Brain microvascular endothelial cell (primary cell): ENCODE results near the gene ARL8B.

ENCODE experiments used
- DNase-seq: peaks from one replicate; pipeline ENCODE4 v3.0.0-alpha.2; 2020
- H3K27ac ChIP-seq: fragments of 250-450 bp; sonication (Bioruptor Pico); 2 replicates; pipeline ENCODE4 v1.5.1; 2020; ENCODE audit warnings: mild to moderate bottlenecking, moderate library complexity
- H3K27me3 ChIP-seq: fragments of 250-450 bp; sonication (Bioruptor Pico); replicated peaks from 2 replicates; pipeline ENCODE4 v1.5.1; 2020; ENCODE audit warnings: mild to moderate bottlenecking
- H3K36me3 ChIP-seq: fragments of 250-450 bp; sonication (Bioruptor Pico); replicated peaks from 2 replicates; pipeline ENCODE4 v1.5.1; 2020; ENCODE audit warnings: mild to moderate bottlenecking
- H3K4me3 ChIP-seq: 2 replicates; pipeline ENCODE4 v1.5.1; 2011; ENCODE audit warnings: low read depth, mild to moderate bottlenecking, control low read depth, low read length, moderate library complexity
- in situ Hi-C: cut with HindIII; loops from 2 replicates; pipeline ENCODE4 v1.10.0; 2017; ENCODE audit warnings: low sequenced_read_pairs, low pct_ligation_motif_present
- TF ChIP-seq, protein P1 (sequence below): IDR thresholded peaks from 2 replicates; pipeline ENCODE4 v1.5.1; 2011; ENCODE audit warnings: low read depth, mild to moderate bottlenecking, moderate library complexity, low read length, control low read depth, inconsistent platforms; ENCODE audit errors: missing control alignments

ARL8B gene

DNA sequence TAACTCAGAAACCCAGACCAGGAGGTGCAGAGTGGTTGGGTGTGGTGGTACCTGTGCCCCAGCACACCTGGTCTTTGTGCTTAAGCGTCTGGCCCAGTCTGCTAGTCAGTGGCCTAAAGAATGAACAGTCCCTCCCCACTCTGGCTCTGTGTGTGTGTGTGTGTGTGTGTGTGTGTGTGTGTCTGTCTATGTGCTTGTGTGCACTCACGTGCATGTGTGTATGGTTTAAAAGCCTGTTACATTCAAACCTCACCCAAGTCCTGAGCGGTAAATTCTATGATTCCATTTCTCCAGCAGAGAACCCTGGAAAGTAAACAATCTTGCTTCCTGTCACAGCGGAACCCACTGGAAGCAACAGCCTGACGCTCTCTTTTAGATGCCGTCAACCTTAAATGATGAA lies 99.6 kb downstream of the ARL8B start:
- Histone ChIP-seq H3K27ac (no peak overlapping the region), H3K4me3 (no peak overlapping the region), H3K27me3 (no peaks in the 10 kb centered on the region), H3K36me3 (peaks cover 9% of the 10 kb centered on the region)
- in situ Hi-C loops, result no loop called here
- TF ChIP-seq, protein P1, sequence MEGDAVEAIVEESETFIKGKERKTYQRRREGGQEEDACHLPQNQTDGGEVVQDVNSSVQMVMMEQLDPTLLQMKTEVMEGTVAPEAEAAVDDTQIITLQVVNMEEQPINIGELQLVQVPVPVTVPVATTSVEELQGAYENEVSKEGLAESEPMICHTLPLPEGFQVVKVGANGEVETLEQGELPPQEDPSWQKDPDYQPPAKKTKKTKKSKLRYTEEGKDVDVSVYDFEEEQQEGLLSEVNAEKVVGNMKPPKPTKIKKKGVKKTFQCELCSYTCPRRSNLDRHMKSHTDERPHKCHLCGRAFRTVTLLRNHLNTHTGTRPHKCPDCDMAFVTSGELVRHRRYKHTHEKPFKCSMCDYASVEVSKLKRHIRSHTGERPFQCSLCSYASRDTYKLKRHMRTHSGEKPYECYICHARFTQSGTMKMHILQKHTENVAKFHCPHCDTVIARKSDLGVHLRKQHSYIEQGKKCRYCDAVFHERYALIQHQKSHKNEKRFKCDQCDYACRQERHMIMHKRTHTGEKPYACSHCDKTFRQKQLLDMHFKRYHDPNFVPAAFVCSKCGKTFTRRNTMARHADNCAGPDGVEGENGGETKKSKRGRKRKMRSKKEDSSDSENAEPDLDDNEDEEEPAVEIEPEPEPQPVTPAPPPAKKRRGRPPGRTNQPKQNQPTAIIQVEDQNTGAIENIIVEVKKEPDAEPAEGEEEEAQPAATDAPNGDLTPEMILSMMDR, result no peak
- DNase-seq, result no peak

DNA sequence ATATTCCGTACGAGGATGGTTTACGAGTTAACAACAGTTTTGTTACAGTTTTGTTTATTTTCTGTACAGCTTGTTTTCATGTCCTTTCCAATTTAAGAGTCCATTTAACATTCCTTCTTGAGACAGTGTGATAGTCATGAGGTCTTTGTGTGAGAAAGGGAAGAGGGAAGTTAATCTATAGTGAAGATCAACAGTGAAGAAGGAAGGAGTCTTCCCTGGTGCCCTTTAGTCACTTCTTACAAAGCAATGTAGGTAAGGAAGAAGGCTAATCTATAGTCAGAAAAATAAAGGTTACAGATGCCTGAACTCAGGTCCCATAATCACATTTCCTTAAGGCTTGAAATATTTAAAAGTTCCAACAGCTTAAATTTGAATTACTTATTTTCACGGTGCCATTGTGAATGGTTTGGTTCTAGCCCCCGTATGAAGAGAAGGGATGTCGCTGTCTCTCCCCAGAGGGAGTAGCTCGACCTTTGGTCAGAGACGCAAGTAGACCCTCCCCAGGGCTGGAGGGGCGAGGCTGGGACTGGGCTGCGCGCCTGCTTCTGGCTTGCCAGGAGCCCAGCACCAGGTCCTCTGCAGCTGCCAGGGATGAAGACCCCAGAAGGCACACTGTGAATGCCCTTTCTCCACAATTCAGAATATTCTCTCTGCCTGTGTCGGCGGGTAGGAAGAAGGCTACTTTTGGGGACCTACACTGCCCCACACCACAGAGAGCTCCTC lies 100.4 kb downstream of the ARL8B start:
- Histone ChIP-seq H3K27me3 (no peaks in the 10 kb centered on the region), H3K27ac (no peak overlapping the region), H3K4me3 (no peak overlapping the region), H3K36me3 (peaks cover 4% of the 10 kb centered on the region)
- in situ Hi-C loops, result no loop called here
- no peak for DNase-seq
- TF ChIP-seq, protein P1, result no peak

DNA sequence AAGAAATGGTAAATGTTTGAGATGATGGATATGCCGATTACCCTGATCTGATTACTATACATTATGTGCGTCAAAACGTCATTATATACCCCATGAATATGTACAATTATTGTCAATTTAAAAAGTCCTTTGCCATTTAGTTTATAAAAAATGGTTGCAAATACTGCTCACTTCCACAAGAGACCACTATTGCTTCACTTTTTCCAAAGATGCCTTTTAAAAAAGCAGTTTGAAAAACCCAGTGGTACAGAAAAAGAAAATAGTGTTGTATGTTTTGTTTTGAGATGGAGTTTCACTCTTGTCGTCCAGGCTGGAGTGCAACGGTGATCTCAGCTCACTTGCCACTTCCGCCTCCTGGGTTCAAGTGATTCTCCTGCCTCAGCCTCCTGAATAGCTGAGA lies 104.7 kb downstream of the ARL8B start:
- DNase-seq, result no peak
- Histone ChIP-seq H3K27ac (no peak overlapping the region), H3K4me3 (no peak overlapping the region), H3K36me3 (no peaks in the 10 kb centered on the region), H3K27me3 (no peaks in the 10 kb centered on the region)
- TF ChIP-seq, protein P1, result peak; percentile 42
- in situ Hi-C loops, result no loop called here

DNA sequence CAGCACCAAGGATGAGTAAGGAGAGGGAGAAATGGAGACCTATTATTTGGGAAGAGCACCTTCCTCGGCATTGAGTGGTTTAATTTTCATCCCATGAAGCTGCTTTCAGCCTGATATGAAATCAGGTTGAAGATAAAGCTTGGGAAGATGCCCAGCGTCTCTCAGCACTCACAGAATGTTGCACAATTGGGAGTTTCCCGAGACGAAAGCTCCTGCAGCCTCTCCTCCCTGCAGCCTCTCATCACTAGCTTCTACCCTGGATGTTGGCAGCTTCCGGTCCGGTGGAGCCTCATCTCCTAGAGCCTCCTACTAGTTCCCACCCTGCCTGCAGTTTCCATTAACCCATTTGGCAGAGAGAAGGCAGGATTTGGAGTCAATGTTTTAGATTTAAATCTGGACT lies 105.7 kb downstream of the ARL8B start:
- no peaks in the 10 kb centered on the region for H3K36me3 ChIP-seq
- TF ChIP-seq, protein P1, result no peak
- in situ Hi-C loops, result no loop called here
- H3K27ac ChIP-seq, result no peak overlapping the region
- H3K27me3 ChIP-seq, result no peaks in the 10 kb centered on the region
- no peak overlapping the region for H3K4me3 ChIP-seq
- no peak for DNase-seq

DNA sequence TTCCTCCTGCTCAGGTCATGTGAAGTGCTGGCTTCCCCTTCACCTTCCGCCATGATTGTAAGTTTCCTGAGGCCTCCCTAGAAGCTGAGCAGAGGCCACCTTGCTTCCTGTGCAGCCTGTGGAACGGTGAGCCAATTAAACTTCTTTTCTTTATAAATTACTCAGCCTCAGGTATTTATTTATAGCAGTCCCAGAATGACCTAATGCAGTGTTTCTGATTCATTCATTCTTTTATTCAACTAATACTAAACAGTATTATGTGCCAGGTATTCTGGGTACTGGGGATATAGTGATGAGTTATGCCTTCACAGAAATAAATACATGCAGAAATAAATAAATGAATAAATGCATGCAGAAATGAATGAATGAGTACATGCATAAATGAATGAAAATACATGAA lies 107.3 kb downstream of the ARL8B start:
- Histone ChIP-seq H3K4me3 (no peak overlapping the region), H3K27me3 (no peaks in the 10 kb centered on the region), H3K36me3 (no peaks in the 10 kb centered on the region), H3K27ac (no peak overlapping the region)
- in situ Hi-C loops, result no loop called here
- TF ChIP-seq, protein P1, result no peak
- no peak for DNase-seq
